ENCODE measurements around the gene RRBP1. TPM values are rescaled to one million over a fixed set of nuclear protein-coding genes. Genes with fewer than 3 reads are reported as not detected.

RRBP1 gene
- total RNA-seq, 1 experiment from 2014 or later: 3.7 TPM

- no peak for DNase-seq
These were observed 56.6 kb downstream of the RRBP1 start for GRCh38 chr20:17625246-17626051.

GRCh38 chr20:17624551-17625245 is 57.3 kb downstream of the RRBP1 start:
- H2AFZ ChIP-seq (ENCODE audit: low read length): no peak overlapping the region
- H3K36me3 ChIP-seq (ENCODE audit: insufficient read depth, low read length): no peaks in the 10 kb centered on the region
- no peak for DNase-seq
- H3K9me2 ChIP-seq (replicated peaks; ENCODE audit: insufficient read depth, low read length): no peaks in the 10 kb centered on the region
- no peaks in the 10 kb centered on the region for H3K79me2 ChIP-seq (ENCODE audit: low read length)
- H3K4me2 ChIP-seq (ENCODE audit: low read depth, low read length, poor library complexity, severe bottlenecking): no peak overlapping the region
- no peaks in the 10 kb centered on the region for H3K27me3 ChIP-seq (ENCODE audit: low read length)
- H3K4me3 ChIP-seq (ENCODE audit: low read length): no peak overlapping the region
- H3K9me3 ChIP-seq (ENCODE audit: low read length): no peaks in the 10 kb centered on the region
- H3K4me1 ChIP-seq (ENCODE audit: low read length): no peaks in the 10 kb centered on the region
- no peak overlapping the region for H3K27ac ChIP-seq (ENCODE audit: low read length)
- no peaks in the 10 kb centered on the region for H4K20me1 ChIP-seq (ENCODE audit: insufficient read depth, low read depth, low read length)
- no peak overlapping the region for H3K9ac ChIP-seq (ENCODE audit: low read length)

More at GRCh38 chr20:17625246-17626051, 56.6 kb downstream of the RRBP1 start:
- Histone ChIP-seq H3K9ac (ENCODE audit: low read length) (no peak overlapping the region), H3K27me3 (ENCODE audit: low read length) (no peaks in the 10 kb centered on the region), H3K79me2 (ENCODE audit: low read length) (no peaks in the 10 kb centered on the region), H3K9me3 (ENCODE audit: low read length) (no peaks in the 10 kb centered on the region), H3K9me2 (replicated peaks; ENCODE audit: insufficient read depth, low read length) (no peaks in the 10 kb centered on the region), H2AFZ (ENCODE audit: low read length) (no peak overlapping the region), H4K20me1 (ENCODE audit: insufficient read depth, low read depth, low read length) (no peaks in the 10 kb centered on the region), H3K36me3 (ENCODE audit: insufficient read depth, low read length) (no peaks in the 10 kb centered on the region), H3K4me2 (ENCODE audit: low read depth, low read length, poor library complexity, severe bottlenecking) (no peak overlapping the region), H3K4me1 (ENCODE audit: low read length) (no peaks in the 10 kb centered on the region), H3K4me3 (ENCODE audit: low read length) (no peak overlapping the region), H3K27ac (ENCODE audit: low read length) (no peak overlapping the region)

DNA sequence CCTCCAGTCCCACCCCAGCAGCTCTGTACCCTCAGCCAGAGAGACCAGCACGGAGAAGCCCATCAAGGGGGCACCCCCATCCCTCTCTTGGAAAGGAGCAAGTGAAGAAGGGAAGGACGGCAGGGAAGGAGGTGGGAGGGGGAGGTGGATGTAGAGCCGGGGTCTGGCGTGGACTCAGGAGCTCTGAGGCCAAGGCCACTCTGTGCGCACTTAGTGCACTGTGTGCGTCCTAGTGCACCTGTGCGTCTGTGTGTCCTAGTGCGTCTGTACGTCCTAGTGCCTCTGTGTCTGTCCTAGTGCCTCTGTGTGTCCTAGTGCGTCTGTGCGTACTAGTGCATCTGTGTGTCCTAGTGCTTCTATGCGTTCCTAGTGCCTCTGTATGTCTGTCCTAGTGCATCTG is 58.0 kb downstream of the RRBP1 start:
- DNase-seq: no peak
- H3K4me3 ChIP-seq (ENCODE audit: low read length): no peak overlapping the region
- H3K4me1 ChIP-seq (ENCODE audit: low read length): no peaks in the 10 kb centered on the region
- H3K27me3 ChIP-seq (ENCODE audit: low read length): no peaks in the 10 kb centered on the region
- no peaks in the 10 kb centered on the region for H3K79me2 ChIP-seq (ENCODE audit: low read length)
- H3K9me3 ChIP-seq (ENCODE audit: low read length): no peaks in the 10 kb centered on the region
- no peaks in the 10 kb centered on the region for H3K36me3 ChIP-seq (ENCODE audit: insufficient read depth, low read length)
- H4K20me1 ChIP-seq (ENCODE audit: insufficient read depth, low read depth, low read length): no peaks in the 10 kb centered on the region
- no peak overlapping the region for H3K27ac ChIP-seq (ENCODE audit: low read length)
- no peak overlapping the region for H2AFZ ChIP-seq (ENCODE audit: low read length)
- H3K4me2 ChIP-seq (ENCODE audit: low read depth, low read length, poor library complexity, severe bottlenecking): no peak overlapping the region
- H3K9ac ChIP-seq (ENCODE audit: low read length): no peak overlapping the region
- H3K9me2 ChIP-seq (replicated peaks; ENCODE audit: insufficient read depth, low read length): no peaks in the 10 kb centered on the region

DNA sequence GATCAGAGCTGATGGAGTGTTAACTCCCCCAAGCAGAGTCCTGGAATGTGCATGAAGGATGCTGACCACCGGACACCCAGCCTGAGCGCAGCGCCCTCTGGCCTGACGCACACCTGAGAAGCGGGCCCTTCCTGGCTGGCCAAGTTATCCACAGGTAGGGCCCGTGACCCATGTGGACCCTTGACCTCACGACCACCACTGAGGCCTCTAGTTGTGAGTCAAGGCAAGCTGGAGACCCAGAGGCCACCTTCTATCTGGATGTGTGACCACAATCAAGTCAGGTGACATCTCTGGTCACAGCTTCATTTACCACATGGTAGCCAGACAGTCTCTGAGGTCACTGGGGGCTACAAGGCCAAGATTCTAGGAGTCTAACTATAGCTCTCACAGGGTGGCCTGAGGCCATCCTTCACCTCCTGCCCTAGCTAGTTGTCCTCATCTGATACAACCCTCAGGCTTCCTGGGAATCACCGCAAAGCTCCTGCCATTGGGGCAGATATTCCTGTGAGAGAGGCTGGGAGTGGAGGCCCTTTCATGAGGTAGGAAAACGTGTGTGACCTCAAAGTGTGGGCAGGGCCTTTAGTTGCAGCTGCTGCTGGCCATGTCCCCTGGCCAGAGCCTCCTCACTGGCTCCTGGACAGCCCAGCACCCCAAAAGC is 59.1 kb downstream of the RRBP1 start:
- Histone ChIP-seq H3K27me3 (ENCODE audit: low read length) (no peaks in the 10 kb centered on the region), H3K4me2 (ENCODE audit: low read depth, low read length, poor library complexity, severe bottlenecking) (no peak overlapping the region), H3K9me3 (ENCODE audit: low read length) (no peaks in the 10 kb centered on the region), H3K9me2 (replicated peaks; ENCODE audit: insufficient read depth, low read length) (no peaks in the 10 kb centered on the region), H3K9ac (ENCODE audit: low read length) (no peak overlapping the region), H3K36me3 (ENCODE audit: insufficient read depth, low read length) (no peaks in the 10 kb centered on the region), H3K27ac (ENCODE audit: low read length) (no peak overlapping the region), H3K4me3 (ENCODE audit: low read length) (no peak overlapping the region), H3K4me1 (ENCODE audit: low read length) (no peaks in the 10 kb centered on the region), H4K20me1 (ENCODE audit: insufficient read depth, low read depth, low read length) (no peaks in the 10 kb centered on the region), H2AFZ (ENCODE audit: low read length) (no peak overlapping the region), H3K79me2 (ENCODE audit: low read length) (no peaks in the 10 kb centered on the region)
- DNase-seq: no peak

- no peak for DNase-seq
- H3K27me3 ChIP-seq (ENCODE audit: low read length): no peaks in the 10 kb centered on the region
- no peaks in the 10 kb centered on the region for H3K9me2 ChIP-seq (replicated peaks; ENCODE audit: insufficient read depth, low read length)
- no peaks in the 10 kb centered on the region for H3K4me1 ChIP-seq (ENCODE audit: low read length)
- no peak overlapping the region for H3K9ac ChIP-seq (ENCODE audit: low read length)
- H3K79me2 ChIP-seq (ENCODE audit: low read length): no peaks in the 10 kb centered on the region
- H3K4me3 ChIP-seq (ENCODE audit: low read length): no peak overlapping the region
- H3K36me3 ChIP-seq (ENCODE audit: insufficient read depth, low read length): no peaks in the 10 kb centered on the region
- no peaks in the 10 kb centered on the region for H4K20me1 ChIP-seq (ENCODE audit: insufficient read depth, low read depth, low read length)
- no peak overlapping the region for H3K4me2 ChIP-seq (ENCODE audit: low read depth, low read length, poor library complexity, severe bottlenecking)
- H3K27ac ChIP-seq (ENCODE audit: low read length): no peak overlapping the region
- H3K9me3 ChIP-seq (ENCODE audit: low read length): no peaks in the 10 kb centered on the region
- no peak overlapping the region for H2AFZ ChIP-seq (ENCODE audit: low read length)
These were observed 59.8 kb downstream of the RRBP1 start for GRCh38 chr20:17622086-17622850.

DNA sequence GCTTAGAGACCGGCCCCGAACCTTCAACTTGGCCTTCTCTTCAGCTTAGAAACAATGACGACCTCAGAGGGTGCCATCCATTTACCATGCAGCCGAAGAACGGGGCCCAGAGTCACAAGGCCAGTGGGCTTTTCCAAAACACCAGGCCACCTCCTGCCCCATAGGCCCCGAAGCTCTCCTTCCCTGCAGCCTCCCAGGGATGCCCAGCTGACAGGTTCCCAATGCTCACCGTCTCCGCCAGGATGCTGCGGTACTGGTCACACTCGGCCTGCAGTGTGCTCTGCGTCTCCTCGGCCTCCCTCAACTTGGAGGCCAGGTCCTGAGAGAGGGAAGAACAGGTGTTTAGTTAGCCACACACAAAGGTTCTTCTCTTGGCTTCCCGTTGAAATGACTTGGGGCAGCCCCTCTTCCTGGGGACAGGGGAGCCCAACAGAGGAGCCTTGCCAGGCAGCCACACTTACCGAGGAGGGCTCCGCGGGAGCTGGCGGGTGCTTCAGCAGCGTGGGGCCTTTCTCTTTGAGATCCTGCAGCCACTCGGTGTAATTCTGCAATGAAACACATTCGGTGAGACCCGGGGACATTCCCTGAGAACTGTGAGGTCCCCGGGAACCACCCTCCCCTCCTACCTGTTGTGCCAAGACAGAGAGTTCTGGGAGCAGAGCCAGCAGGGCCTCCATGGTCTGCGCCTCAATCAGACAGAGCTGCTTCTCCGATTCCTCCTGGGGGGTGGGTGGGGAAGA is 60.6 kb downstream of the RRBP1 start:
- no peaks in the 10 kb centered on the region for H4K20me1 ChIP-seq (ENCODE audit: insufficient read depth, low read depth, low read length)
- no peak overlapping the region for H3K4me2 ChIP-seq (ENCODE audit: low read depth, low read length, poor library complexity, severe bottlenecking)
- no peaks in the 10 kb centered on the region for H3K9me2 ChIP-seq (replicated peaks; ENCODE audit: insufficient read depth, low read length)
- no peak overlapping the region for H2AFZ ChIP-seq (ENCODE audit: low read length)
- H3K4me1 ChIP-seq (ENCODE audit: low read length): no peaks in the 10 kb centered on the region
- H3K79me2 ChIP-seq (ENCODE audit: low read length): no peaks in the 10 kb centered on the region
- H3K36me3 ChIP-seq (ENCODE audit: insufficient read depth, low read length): no peaks in the 10 kb centered on the region
- no peak overlapping the region for H3K9ac ChIP-seq (ENCODE audit: low read length)
- H3K27me3 ChIP-seq (ENCODE audit: low read length): no peaks in the 10 kb centered on the region
- H3K4me3 ChIP-seq (ENCODE audit: low read length): no peak overlapping the region
- no peak overlapping the region for H3K27ac ChIP-seq (ENCODE audit: low read length)
- no peak for DNase-seq
- no peaks in the 10 kb centered on the region for H3K9me3 ChIP-seq (ENCODE audit: low read length)

GRCh38 chr20:17620371-17621228 is 61.4 kb downstream of the RRBP1 start:
- Histone ChIP-seq H3K79me2 (ENCODE audit: low read length) (no peaks in the 10 kb centered on the region), H3K4me2 (ENCODE audit: low read depth, low read length, poor library complexity, severe bottlenecking) (no peak overlapping the region), H3K27me3 (ENCODE audit: low read length) (no peaks in the 10 kb centered on the region), H2AFZ (ENCODE audit: low read length) (no peak overlapping the region), H3K4me3 (ENCODE audit: low read length) (no peak overlapping the region), H3K9ac (ENCODE audit: low read length) (no peak overlapping the region), H3K36me3 (ENCODE audit: insufficient read depth, low read length) (no peaks in the 10 kb centered on the region), H3K27ac (ENCODE audit: low read length) (no peak overlapping the region), H3K9me2 (replicated peaks; ENCODE audit: insufficient read depth, low read length) (no peaks in the 10 kb centered on the region), H3K9me3 (ENCODE audit: low read length) (no peaks in the 10 kb centered on the region), H4K20me1 (ENCODE audit: insufficient read depth, low read depth, low read length) (no peaks in the 10 kb centered on the region), H3K4me1 (ENCODE audit: low read length) (no peaks in the 10 kb centered on the region)
- no peak for DNase-seq

Data from Karpas-422 (cell line).